Dedifferentiated amniotic fluid mesenchymal stem cell (primary cell): ENCODE data around the gene FGF12.

ENCODE experiments used
- DNase-seq: peaks from one replicate; pipeline ENCODE4 v3.0.0-alpha.2; 2016; ENCODE audit errors: extremely low spot score

FGF12 gene

DNA sequence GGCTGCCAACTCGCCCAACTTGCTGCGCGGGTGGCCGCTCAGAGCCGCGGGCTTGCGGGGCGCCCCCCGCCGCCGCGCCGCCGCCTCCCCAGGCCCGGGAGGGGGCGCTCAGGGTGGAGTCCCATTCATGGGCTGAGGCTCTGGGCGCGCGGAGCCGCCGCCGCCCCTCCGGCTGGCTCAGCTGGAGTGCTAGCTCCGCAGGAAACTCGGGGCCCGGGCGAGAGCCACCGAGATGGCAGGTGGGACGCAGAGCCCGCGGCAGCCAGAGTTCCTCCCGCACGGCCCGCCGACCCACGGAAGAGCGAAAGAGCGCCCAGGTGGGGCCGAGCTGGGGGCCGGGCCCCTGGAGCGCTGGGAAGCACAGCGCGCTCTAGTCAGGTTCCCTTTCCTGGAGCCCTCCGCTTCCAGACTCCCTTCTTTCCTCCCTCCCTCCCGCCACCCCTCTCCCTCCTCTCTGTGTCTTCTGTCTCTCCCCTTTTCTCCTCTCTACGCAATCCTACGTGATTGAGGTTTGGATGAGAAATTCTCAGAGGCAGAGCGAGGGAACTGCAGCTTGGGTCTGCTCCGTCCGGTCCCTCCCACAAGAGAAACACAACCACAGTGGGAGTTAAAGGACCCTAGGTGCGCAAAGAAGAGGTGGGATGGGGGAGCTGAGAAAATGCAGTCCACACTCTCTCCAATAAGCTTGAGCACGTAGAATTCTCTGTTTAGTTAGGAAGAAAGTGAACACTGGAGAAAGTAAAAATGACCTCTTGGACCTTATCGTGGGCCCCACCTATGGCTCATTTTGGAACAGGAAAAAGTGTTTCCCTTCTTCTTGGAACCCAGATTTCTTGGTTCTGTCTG lies 317.3 kb downstream of the FGF12 start:
- no peak for DNase-seq

DNA sequence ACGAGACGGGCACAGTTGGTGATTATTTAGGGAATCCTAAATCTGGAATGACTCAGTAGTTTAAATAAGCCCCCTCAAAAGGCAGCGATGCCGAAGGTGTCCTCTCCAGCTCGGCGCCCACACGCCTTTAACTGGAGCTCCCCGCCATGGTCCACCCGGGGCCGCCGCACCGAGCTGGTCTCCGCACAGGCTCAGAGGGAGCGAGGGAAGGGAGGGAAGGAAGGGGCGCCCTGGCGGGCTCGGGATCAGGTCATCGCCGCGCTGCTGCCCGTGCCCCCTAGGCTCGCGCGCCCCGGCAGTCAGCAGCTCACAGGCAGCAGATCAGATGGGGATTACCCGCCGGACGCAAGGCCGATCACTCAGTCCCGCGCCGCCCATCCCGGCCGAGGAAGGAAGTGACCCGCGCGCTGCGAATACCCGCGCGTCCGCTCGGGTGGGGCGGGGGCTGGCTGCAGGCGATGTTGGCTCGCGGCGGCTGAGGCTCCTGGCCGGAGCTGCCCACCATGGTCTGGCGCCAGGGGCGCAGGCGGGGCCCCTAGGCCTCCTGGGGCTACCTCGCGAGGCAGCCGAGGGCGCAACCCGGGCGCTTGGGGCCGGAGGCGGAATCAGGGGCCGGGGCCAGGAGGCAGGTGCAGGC lies 318.0 kb downstream of the FGF12 start:
- no peak for DNase-seq

GRCh38 chr3:192408647-192409200 lies 318.6 kb downstream of the FGF12 start:
- no peak for DNase-seq

GRCh38 chr3:192408007-192408646 lies 319.2 kb downstream of the FGF12 start:
- no peak for DNase-seq

DNA sequence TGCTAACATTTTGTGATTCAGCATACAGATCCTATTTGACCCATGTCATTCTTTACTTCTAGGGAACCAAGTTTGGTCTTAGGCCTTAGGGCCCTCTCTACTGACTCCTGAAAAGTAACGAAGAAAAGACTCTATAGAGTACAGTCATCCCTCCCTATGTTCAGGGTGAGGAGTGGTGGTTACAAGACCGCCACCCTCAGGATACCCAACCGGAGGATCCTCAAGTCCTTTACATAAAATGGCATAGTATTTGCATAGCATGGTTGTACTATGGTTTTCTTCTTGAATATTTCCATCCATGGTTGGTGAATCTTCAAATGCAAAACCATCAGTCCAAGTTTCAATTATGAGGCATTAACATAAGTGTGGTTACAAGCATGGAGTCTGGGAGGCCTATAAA lies 327.6 kb downstream of the FGF12 start:
- no peak for DNase-seq

- no peak for DNase-seq
These were observed 330.3 kb downstream of the FGF12 start for GRCh38 chr3:192397012-192397411.

DNA sequence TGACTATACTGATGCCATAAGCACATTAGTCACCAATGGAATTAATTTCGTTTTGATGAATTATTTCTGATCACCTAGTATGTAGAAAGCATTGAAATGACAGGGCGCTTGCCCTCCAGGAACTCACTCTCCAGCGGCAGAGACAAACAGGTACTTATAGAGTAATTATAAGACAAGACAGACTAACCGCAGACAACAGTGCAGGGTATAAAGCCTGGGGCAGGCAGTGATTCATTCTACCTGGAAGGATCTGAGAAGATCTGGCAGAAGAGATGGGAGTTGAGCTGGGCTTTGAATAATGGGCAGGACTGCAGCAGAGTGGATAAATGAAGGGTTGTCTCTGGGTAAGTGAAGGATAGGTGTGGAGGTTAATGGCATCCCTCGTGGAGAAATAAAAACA lies 331.8 kb downstream of the FGF12 start:
- no peak for DNase-seq

DNA sequence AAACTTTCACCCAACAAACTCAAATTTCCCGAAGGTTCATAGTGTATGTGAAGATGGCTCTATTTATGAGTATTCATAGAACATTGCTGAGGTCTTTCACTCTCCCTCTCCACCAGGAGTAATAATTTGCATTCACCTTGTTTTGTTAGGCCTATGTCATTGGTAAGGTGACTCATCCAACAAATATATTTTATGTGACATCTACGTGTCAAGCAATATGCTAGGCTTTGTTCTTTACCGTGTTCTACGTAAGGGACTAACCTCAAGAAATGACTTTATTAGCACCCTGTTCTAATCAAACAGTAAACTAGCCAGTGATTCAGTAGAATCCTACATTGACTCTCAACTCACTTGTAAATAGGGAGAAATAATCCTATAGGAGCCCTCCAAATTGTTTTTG lies 334.4 kb downstream of the FGF12 start:
- DNase-seq = no peak

GRCh38 chr3:192382861-192383260 lies 344.5 kb downstream of the FGF12 start:
- DNase-seq = no peak

GRCh38 chr3:192373586-192373985 lies 353.8 kb downstream of the FGF12 start:
- no peak for DNase-seq

DNA sequence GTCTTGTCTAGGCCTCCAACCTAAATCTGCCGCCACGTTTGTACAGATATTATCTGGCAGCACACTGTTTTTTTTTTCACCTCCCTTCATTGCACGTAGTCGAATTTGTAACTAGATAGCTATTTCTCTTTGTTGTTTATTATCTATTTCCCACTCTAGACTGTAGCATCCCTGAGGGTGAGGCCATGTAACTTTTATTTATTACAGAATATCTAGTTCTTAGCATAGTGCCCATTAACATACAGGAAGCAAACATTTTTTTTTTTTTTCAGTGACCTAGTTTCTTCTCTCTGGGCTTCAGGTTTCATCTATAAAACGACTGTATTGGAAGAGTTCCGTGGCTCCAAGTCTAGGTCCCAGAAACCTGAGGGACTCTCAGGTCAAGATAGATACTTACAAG lies 354.3 kb downstream of the FGF12 start:
- DNase-seq = no peak

GRCh38 chr3:192372616-192373015 lies 354.7 kb downstream of the FGF12 start:
- DNase-seq = no peak

DNA sequence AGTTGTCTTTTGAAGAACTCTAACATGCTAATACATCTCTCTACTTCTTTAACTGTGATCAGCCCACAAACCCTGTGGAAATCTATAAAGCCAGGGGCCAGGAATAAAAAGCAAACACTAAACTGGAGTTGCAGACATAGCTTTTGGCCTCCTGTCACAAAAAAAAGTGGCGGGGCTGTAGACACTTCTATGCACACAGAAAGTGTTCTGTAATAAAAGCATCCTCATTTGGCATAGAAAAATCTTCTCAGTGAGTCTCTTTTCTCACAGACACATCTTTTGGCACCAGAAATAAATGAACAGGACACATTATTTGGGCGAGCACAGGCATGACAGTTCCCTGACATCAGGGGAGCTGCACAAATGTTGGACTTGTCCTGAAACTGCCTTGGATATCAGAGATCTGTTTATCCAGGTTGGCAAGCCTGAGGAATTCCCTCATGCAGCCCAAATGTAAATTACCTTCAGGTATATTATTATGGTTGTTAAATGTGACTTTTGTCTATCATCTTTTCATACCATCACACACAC lies 355.4 kb downstream of the FGF12 start:
- no peak for DNase-seq

DNA sequence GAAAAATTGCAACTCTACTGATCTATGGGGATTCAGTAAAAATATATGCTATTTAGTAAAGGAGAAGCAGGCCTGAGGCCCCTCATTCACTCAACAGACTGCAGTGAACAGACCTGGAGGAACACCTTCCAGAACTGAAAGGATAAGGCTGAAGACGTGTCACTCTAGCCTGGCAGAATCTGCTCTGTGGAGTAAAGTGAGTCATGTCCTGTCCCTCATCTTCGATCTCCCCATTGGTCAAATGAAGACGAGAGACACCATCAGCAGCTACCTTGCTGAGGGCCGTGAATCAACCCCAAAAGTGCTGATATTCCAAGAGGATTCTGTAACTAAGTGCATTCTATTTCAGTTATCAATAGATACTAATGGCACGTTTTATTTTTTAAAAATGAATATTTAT lies 359.7 kb downstream of the FGF12 start:
- DNase-seq = no peak

DNA sequence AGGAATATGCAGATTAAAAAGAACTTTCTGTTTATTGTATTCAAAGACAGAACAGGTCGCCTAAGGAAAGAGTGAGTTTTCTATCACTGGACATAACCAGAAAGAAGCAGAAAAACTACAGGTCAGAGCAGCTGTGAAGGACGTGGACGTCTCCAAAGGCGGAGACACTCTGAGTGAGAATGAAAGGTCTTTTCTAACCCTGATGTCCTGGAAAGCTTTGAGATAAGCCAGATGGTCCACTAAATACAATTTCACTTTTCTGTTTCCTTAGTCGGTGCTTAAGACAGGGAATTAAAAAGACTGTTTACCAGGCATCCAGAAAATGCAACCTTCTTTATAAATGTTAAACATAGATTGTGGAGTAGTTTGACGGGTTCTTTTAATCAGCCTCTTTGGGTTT lies 360.4 kb downstream of the FGF12 start:
- no peak for DNase-seq

DNA sequence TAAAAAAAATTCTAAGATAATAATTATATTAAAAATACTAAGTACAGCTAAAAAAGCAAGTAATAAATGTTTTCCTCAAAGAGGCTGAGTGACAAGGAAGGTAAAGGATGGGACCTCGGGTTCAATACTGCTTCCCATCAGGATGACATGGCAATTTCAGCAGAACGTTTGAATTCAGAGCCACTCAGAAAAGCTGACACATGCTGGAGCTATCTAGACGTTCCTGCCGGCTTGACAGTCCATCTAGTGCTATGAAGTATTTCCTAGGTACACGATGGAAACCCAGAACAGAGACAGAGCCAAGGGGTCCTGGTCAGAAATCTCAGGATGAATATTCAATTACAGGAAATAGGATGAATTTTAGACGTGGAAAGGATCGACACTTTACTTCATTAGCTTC lies 361.8 kb downstream of the FGF12 start:
- DNase-seq = no peak

DNA sequence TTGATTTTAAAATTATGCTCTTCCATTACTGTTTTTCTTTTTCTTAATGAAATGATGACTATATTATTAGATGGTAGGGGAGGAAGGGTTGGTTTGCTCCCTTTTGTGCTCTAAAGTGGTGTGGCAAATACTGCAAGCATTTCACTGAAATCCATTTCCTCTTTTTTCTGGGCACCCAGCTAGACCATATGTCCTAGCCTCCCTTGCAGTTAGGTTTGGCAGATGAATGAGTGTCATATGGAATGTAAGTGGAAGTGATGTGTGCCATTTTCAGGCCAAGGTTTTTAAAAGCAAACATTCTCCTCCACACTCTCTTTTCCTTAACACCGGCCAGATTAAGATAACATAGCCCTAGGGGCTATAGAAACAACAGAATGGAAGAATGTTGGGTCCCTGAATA lies 363.0 kb downstream of the FGF12 start:
- DNase-seq = no peak

DNA sequence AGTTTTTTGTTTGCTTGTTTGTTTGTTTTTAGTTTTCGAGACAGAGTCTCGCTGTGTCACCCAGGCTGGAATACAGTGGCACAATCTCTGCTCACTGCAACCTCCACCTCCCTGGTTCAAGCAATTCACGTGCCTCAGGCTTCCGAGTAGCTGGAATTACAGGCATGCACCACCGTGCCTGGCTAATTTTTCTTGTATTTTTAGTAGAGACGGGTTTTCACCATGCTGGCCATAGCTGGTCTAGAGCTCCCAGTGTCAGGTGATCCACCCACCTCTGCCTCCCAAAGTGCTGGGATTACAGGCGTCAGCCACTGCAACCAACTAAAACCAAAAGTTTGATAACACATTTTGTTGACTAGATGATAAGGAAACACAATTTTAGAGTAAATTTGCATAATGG lies 372.7 kb downstream of the FGF12 start:
- DNase-seq = no peak

- no peak for DNase-seq
These were observed 375.2 kb downstream of the FGF12 start for GRCh38 chr3:192352142-192352541.

DNA sequence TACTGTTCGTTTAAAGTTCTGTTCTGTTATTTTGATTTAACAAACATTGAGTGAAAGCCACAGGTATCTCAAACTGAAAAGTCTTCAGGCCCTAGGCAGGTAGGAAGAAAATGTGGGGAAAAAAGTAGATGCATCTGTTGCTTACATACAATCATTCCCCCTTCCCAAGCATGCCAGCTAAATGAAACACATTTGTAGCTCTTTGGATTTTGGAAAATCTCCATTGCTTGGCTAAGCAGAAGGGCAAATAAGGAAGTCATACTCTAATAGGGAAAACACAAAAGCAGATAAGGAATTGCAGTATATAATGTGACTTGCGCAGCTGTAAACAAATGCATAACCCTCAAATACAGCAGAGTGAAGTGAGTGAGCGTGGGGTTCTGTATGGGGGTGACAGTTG lies 375.9 kb downstream of the FGF12 start:
- DNase-seq = no peak

- DNase-seq = no peak
These were observed 387.3 kb downstream of the FGF12 start for GRCh38 chr3:192340031-192340430.

DNA sequence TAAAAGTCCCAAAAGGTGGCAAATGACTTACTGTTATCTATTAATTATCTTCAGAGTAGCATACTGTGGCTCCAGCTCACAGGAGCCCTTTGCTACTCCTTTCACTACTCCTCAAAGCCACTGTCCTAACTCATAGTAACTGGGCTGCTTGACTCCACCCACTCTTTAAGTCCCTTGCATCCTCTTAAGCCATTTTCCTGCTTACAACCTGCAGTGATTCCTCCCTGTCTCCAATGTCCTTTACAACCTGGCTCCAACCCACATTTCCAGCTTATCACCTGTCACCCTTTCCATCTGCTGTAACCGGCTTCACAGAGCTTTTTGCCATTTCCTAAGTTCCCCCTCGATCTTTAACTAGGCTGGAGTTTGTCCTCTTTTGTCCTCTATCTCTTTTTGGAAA lies 388.1 kb downstream of the FGF12 start:
- no peak for DNase-seq
